AG09309 (cell line): ENCODE measurements around the gene ZNF185.

Experiments used
- DNase-seq: peaks from one replicate; pipeline ENCODE4 v3.0.0-alpha.2; 2010; ENCODE audit warnings: low read depth
- H3K4me3 ChIP-seq: 2 replicates; pipeline ENCODE4 v1.5.1; 2011; ENCODE audit warnings: mild to moderate bottlenecking, low read depth, low read length, moderate library complexity; ENCODE audit not compliant: control insufficient read depth
- TF ChIP-seq, protein P1 (sequence below): IDR thresholded peaks from 2 replicates; pipeline ENCODE4 v1.5.1; 2011; ENCODE audit warnings: mild to moderate bottlenecking, low read depth, low read length, inconsistent platforms; ENCODE audit not compliant: insufficient read depth, control insufficient read depth; ENCODE audit errors: missing control alignments

The ZNF185 gene

DNA sequence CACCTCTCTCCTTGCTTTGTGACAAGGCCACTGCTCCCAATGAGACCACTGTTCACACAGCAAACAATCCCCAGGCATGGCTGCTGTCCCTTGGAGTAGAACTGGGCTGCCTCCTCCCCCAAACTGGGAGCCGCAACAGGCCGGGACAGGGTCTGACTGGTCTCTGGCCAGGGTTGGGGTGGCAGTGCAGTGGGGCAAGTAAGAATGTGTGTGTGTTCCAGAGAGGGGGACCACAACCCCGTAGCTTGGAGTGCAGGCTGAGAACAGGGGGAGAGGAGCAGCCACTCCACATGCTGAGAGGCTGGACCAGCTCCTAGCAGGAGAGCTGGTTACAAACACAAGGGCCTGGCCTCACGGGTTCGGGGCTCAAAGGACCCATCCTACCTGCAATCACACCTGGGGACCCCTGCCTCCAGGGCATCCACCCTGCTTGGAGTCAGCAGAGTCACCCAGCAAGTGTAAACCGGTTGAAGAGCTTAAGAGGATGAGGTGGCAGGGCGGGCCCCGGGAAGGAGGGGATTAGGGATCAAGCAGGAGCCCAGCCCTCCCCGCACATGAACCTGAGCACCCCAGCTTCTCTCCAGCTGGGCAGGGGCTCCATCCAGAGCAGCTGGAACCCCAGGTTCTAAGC, 3.8 kb upstream of the ZNF185 start:
- no peak for DNase-seq

GRCh38 chrX:152895121-152895520, 2.7 kb upstream of the ZNF185 start:
- DNase-seq, result no peak
- TF ChIP-seq, protein P1, sequence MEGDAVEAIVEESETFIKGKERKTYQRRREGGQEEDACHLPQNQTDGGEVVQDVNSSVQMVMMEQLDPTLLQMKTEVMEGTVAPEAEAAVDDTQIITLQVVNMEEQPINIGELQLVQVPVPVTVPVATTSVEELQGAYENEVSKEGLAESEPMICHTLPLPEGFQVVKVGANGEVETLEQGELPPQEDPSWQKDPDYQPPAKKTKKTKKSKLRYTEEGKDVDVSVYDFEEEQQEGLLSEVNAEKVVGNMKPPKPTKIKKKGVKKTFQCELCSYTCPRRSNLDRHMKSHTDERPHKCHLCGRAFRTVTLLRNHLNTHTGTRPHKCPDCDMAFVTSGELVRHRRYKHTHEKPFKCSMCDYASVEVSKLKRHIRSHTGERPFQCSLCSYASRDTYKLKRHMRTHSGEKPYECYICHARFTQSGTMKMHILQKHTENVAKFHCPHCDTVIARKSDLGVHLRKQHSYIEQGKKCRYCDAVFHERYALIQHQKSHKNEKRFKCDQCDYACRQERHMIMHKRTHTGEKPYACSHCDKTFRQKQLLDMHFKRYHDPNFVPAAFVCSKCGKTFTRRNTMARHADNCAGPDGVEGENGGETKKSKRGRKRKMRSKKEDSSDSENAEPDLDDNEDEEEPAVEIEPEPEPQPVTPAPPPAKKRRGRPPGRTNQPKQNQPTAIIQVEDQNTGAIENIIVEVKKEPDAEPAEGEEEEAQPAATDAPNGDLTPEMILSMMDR, result no peak
- no peak overlapping the region for H3K4me3 ChIP-seq

More for the DNA sequence above, 3.8 kb upstream of the ZNF185 start:
- H3K4me3 ChIP-seq, result no peak overlapping the region
- TF ChIP-seq, protein P1, result no peak

GRCh38 chrX:152895724-152896420, 2.0 kb upstream of the ZNF185 start:
- TF ChIP-seq, protein P1, result no peak
- no peak for DNase-seq
- H3K4me3 ChIP-seq, result no peak overlapping the region

GRCh38 chrX:152896450-152896849, 1.4 kb upstream of the ZNF185 start:
- no peak overlapping the region for H3K4me3 ChIP-seq
- TF ChIP-seq, protein P1, result no peak
- DNase-seq, result no peak

DNA sequence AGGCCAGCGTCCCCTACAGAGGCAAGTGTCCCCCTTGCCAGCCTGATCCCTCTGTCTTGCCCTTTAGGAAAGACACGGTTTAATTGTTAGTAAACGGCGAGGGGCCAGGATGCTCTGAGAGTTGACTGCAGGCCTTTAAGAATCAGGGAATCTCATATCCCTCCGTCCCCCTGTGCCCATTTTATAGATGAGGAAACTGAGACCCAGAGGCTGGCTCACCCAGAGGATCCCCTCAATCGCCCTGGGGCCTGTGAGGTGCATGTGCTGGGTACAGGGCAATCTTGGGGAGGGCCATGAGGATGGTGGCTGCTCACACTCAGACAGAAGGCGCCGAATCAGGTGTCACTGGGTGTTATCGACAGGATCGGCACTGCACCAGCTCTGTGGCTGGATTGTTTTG, 575 bp downstream of the ZNF185 start:
- no peak for DNase-seq
- TF ChIP-seq, protein P1, result no peak
- H3K4me3 ChIP-seq, result no peak overlapping the region

- no peak for DNase-seq
- TF ChIP-seq, protein P1, result no peak
- no peak overlapping the region for H3K4me3 ChIP-seq
Measured at GRCh38 chrX:152899111-152899873, 1.4 kb downstream of the ZNF185 start.
